ENCODE results near the gene GZMB.
"Not testable (repeated sequence)": the region's sequence is repeated elsewhere in the genome, so short reads cannot be mapped to it uniquely, and the experiment has no call there.

Gene GZMB

GRCh38 chr14:24630872-24631477, 3.0 kb downstream of the GZMB start:
- DNase-seq: no peak

DNA sequence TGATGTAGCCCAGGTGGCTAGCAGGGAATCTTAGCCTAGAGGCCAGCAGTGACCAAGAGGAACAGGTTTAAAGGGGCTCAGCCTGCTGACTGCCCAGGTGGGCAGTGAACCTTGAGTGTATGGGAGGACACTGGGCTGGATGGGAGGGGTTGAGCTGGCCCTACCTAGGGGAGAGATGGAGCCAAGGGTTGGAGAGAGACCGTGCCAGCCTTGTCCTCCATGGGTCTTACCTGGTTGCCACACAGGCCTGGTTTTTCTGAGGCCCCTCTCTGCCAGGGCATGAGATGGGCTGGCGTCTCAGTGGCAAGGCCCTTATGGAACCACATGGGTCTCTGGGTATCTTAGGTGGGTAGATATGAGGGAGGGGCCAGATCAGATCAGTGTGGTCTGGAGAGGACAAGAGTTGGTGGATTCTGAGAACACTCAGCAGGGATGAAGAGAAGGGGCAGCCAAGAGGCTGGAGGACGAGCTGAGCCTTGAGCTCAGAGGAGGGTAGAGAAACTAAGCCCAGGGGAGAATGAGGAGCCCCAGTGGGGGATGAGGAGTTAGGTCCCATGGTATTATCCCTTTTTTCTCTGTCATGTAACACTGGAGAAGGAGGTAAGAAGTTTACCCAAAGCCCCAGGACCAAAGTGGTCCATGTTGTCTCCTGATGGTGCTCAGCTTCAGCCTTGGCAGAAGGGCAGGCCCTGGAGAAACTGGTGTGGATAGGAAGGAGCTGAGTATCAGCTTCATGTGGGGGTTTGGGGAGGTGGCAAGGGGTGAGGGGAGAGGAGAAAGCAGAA, 3.7 kb downstream of the GZMB start:
- no peak for DNase-seq

DNA sequence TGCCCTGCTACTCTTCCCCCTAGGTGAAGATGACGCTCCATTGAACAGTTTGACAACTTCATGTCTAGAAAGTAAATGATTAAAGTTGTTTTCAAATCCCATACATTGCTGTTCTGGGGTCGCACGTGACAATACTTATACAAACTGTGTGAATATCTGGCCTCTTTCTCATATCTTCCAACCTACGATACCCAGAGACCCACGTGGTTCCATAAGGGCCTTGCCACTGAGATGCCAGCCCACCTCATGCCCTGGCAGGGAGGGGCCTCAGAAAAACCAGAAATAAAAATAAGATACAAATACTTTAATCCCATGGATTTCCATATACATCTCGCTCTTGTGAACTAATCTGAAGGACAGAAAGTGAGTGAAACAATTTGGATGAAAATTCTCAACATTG, 4.5 kb downstream of the GZMB start:
- no peak for DNase-seq

DNA sequence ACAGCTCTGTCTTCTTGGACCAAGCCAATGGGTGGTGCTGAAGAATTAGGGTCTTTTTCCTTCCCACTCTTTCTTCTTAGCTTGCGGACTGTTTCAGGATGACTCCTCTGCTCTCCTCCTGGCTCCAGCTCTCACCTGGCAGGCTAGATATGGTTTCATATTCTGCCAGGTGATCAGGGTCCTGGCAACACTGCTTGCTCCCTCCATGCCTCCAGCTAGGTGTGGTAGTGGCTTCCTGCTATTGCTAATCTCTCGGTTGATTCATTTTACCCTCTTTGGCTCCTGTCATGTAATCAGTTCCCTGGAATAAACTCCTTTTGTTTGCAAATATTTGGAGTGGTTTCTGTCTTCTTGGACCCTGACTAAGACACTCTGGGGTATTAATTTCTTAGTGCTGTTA, 20.2 kb downstream of the GZMB start:
- no peak for DNase-seq

GRCh38 chr14:24613241-24613640, 20.7 kb downstream of the GZMB start:
- no peak for DNase-seq

- no peak for DNase-seq
These were observed 21.8 kb downstream of the GZMB start for GRCh38 chr14:24612196-24612595.

DNA sequence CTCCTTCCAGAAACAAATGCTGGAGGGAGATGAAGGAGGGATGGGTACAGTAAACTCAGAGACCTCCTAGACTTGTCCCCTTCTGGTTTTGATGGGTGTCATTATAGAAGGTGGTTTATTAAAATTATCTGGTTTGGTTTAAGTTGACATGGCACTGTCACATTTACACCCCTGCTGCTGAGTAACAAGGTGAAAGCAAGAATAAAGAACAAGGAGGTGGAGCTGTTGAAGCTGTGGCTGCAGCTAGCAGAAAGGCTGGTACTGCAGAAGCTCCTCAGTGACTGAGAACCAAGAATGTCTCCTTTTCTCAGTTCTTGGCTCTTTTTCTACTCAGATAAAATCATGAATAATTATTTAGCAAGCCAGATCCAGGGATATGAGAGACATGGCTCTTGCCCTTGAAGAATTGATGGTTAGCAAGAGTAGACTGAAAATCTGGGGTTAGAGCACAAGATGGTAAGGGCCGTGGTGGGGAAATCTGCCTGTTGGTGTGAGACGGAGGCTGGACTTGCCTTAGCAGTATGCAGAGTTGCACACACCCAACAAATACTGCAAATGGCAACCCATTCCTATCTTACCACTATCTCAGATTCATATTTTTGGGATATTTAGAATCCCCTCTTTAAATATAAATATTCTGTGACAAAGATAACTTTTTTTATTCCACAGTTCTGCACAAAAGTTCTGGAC, 24.2 kb downstream of the GZMB start, which contains the start of gene GZMH:
TSS of gene GZMH (minus strand) at position 31 of the 690 bp plus-strand sequence. CDS start 72 bp downstream, outside the sequence.
- no peak for DNase-seq

DNA sequence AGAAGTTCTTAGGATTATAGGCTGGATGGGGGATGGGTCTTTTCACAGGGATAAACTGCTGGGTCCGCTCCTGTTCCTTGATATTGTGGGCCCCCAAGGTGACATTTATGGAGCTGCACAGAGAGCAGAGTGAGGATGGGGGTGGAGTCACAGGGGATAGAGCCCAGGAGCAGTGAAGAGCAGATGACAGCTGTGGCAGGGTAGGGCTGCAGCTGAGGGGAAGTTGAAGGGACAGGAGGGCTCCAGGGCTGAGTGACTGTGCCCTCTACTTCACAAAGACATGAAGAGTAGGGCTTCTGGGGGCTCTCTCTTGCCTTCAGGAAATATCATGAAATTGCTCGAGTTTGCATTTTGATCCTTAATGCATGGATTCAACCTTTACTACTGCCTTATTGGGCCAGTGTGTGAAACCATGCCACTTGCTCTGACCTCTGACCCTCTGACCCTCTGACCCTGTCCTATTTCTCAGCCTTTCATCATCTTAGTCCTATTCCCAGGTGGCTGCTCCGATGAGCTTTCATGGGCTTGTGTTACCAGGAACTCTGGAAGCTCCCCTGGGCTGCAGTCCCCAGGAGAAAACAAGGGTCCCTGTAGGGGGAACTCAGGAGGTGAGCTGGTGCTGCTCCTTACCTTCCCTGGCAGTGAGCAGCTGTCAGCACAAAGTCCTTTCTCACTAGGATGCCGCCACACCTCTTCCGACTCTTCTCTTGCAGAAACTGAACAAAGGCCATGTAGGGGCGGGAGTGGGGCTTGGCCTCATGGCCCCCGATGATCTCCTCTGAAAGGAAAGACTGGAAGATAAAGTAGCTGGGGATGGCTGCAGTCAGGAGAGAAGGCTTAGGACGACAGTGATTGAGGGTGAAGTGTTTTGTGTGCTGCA, 26.1 kb downstream of the GZMB start:
- no peak for DNase-seq

DNA sequence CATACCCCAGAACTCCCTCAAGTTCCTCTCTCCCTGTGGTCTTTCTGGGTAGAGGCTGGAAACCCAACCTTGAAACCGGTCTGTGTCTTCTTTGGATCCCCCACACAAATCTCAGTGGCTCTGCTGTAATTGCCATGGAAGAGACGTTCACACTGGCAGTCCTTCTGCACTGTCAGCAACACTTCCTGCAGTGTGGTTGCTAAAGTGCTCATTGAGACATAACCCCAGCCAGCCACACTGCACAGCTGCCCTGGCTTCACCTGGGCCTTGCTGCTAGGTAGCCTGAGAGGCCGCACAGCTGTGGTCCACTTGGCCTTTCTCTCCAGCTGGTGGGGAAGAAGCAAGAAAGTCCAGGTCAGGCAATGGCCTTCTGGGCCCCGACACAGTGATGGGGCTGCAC, 26.9 kb downstream of the GZMB start:
- peak in 1 of 2 donors; percentile 22 for DNase-seq

DNA sequence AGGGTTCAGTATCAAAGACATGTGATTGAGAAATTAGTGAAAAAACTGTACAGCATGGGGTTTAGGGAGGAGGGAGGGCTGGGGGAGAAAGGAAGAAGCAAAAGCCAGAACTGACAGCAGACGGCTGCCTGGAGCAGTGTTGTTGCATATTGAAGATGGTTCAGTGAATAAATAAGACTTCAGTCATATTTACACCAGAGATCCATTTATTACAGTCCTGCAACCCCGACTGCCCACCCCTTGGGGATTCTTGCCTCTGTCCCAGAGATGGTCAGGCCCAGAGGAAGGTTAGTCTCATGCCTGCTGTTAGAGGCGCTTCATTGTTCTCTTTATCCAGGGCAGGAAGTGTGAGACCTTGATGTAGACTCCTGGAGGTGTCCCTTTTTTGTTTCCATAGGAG, 27.7 kb downstream of the GZMB start:
- DNase-seq: no peak

DNA sequence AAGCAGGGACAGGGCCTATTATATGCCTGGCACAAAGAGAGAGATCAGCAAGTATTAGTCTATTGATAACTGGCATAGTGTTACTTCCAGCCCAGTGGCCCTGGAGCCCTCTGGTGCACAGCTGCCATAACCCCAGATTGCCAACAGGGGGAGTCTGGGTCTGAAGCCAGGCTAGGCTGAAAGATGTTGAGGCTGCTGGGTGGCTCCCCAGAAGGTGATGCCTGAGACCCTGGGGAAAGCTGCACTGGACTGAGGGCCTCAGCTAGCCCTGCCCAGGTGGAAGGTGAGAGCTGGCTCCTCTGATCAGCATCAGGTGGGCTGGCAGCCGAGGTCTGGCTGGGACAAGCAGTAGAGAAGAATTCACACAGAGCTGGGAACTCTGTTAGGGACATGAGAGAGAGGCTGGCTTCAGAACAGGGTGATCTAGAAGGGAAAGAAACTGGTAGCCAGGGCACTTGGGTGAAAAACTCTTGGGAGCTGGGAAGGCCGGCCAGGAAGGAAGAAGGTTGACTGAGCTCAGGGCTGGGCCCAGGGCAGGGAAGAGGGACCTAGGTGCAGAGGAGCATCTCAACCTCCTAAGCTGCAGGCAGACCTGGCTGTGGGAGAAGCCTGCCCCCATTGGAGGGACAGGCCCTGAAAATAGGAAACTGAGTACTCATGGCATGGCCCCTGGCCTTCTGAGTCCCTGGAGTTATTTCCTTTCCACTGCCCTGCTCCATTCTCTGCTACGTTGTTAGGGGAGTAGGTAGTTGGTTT, 28.4 kb downstream of the GZMB start:
- DNase-seq: peak; percentile 66 to 70

- no peak for DNase-seq
These were observed 36.6 kb downstream of the GZMB start for GRCh38 chr14:24597403-24597802.

DNA sequence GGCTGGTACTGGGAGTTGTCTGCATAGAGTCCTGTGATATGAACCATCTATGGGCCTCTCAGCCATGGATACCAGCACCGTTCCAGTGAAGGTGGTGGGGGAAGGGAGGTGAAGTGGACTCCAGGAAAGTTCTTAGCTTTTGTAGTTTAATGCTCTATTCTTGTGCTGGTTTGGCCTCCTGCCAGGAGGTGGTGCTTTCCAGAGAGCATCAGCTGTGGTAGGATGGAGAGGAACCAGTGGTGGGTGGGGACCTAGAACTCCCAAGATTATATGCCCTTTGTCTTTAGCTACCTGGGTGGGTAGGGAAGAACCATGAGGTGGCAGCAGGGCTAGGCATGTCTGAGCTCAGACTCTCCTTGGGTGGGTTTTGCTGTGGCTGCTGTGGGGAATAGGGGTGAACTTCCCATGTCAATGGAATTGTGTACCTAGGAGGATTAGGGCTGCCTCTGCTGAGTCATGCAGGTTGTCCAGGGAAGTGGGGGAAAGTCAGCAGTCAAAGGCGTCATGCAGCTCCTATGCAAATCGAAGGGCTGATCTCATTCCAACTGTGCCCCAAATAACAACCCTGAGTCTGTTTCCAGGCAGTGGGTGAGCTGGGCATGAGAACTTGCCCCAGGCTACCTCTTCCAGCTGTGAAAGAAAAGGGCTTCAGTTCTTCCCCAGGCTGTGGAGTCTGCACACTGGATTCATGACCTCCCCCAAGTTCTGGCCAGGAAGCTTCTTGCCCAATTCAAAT, 38.7 kb downstream of the GZMB start:
- DNase-seq: no peak

DNA sequence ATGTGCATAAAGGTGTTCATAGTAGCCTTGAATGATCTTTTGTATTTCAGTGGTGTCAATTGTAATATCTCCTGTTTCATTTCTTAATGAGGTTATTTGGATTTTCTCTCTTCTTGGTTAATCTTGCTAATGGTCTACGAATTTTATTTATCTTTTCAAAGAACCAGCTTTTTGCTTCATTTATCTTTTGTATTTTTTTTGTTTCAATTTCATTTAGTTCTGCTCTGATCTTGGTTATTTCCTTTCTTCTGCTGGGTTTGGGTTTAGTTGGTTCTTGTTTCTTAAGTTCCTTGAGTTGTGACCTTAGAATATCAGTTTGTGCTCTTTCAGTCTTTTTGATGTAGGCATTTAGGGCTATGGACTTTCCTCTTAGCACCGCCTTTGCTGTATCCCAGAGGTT, 43.0 kb downstream of the GZMB start:
- DNase-seq: not testable (repeated sequence)

- DNase-seq: not testable (repeated sequence)
These were observed 49.6 kb downstream of the GZMB start for GRCh38 chr14:24584402-24584801.

All from CD4-positive, alpha-beta T cell treated with Interleukin-1 beta for 1 hour (primary cell).